Fibroblast of skin of right biceps (primary cell): Measurements from ENCODE around the gene BRSK1.
A peak's percentile ranks its signal among the peaks of the same experiment; 100 is the strongest.

Experiments
- DNase-seq: peaks from one replicate; pipeline ENCODE4 v3.0.0-alpha.2; 2013

Gene BRSK1

GRCh38 chr19:55254625-55254977 is 29.2 kb upstream of the BRSK1 start:
- DNase-seq: no peak

- peak; percentile 41 for DNase-seq
Measured at GRCh38 chr19:55255618-55256423, 28.0 kb upstream of the BRSK1 start.

GRCh38 chr19:55256562-55257460 is 27.0 kb upstream of the BRSK1 start:
- DNase-seq: no peak

GRCh38 chr19:55257461-55258420 is 26.1 kb upstream of the BRSK1 start:
- DNase-seq: no peak

GRCh38 chr19:55258476-55258827 is 25.3 kb upstream of the BRSK1 start:
- no peak for DNase-seq

- peak; percentile 100 for DNase-seq
Measured at GRCh38 chr19:55258828-55259539, 24.8 kb upstream of the BRSK1 start, which contains the start of gene PPP6R1. TSS of gene PPP6R1 (minus strand) at chr19:55259017. CDS start at chr19:55247103, 11,914 bp downstream.

GRCh38 chr19:55259540-55260210 is 24.1 kb upstream of the BRSK1 start:
- no peak for DNase-seq

GRCh38 chr19:55261671-55262126 is 22.1 kb upstream of the BRSK1 start:
- DNase-seq: no peak

GRCh38 chr19:55262359-55262758 is 21.4 kb upstream of the BRSK1 start:
- DNase-seq: no peak

GRCh38 chr19:55264531-55264930 is 19.3 kb upstream of the BRSK1 start:
- DNase-seq: no peak

- DNase-seq: no peak
Measured at GRCh38 chr19:55265173-55265572, 18.6 kb upstream of the BRSK1 start.

GRCh38 chr19:55265723-55266386 is 17.9 kb upstream of the BRSK1 start:
- DNase-seq: no peak

GRCh38 chr19:55266404-55266803 is 17.4 kb upstream of the BRSK1 start:
- no peak for DNase-seq

- DNase-seq: no peak
Measured at GRCh38 chr19:55266840-55267239, 17.0 kb upstream of the BRSK1 start.

GRCh38 chr19:55269299-55269698 is 14.5 kb upstream of the BRSK1 start:
- DNase-seq: no peak

- DNase-seq: no peak
Measured at GRCh38 chr19:55270172-55270942, 13.4 kb upstream of the BRSK1 start.

- DNase-seq: no peak
Measured at GRCh38 chr19:55272142-55272541, 11.7 kb upstream of the BRSK1 start.

- no peak for DNase-seq
Measured at GRCh38 chr19:55273978-55274707, 9.7 kb upstream of the BRSK1 start.
